HG02763 (cell line): Measurements from ENCODE around the gene LRRC59.

Source experiments
- ATAC-seq: cut with Tn5 transposase; IDR thresholded peaks from one replicate; pipeline ENCODE4 v1.9.1; 2021; ENCODE audit warnings: mild to moderate bottlenecking, moderate library complexity; ENCODE audit not compliant: unreplicated experiment

The LRRC59 gene

GRCh38 chr17:50363217-50364060, 33.9 kb downstream of the LRRC59 start:
- no peak for ATAC-seq

GRCh38 chr17:50362661-50363060, 34.7 kb downstream of the LRRC59 start:
- no peak for ATAC-seq

GRCh38 chr17:50361561-50362480, 35.5 kb downstream of the LRRC59 start:
- no peak for ATAC-seq

DNA sequence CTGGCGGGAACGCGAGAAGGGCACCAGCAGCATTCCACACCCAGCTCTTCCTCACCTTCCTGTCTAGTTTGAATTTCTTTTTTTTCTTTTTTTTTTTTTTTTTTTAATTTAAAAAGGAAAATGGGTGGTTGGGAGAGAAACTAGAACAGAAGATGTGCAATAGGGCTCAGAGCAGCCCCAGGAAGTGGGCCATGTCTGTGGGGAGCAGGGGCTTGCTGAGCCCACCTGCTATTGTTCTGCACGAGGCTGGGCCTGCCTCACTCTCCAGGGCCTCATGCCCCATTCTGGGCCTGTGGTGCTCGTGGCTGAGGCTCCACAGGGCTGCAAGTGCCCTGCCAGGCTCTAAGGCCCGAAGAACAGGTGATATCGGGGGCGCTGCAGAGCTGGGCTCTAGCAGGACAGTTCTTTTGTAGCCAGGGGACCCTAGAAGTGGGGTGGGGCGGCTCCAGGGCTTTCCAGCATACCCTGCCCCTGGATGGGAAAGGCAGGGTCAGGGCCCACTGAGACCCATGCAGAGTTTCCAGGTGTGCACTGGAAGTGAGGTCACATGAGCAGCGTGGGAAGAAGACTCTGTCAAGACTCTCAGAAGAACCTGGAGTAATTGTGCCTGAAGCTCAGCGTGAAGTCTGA, 36.7 kb downstream of the LRRC59 start:
- ATAC-seq, result no peak

- no peak for ATAC-seq
Measured at GRCh38 chr17:50359998-50360461, 37.3 kb downstream of the LRRC59 start.

GRCh38 chr17:50359005-50359699, 38.2 kb downstream of the LRRC59 start:
- no peak for ATAC-seq

- no peak for ATAC-seq
Measured at GRCh38 chr17:50358177-50358576, 39.1 kb downstream of the LRRC59 start.

DNA sequence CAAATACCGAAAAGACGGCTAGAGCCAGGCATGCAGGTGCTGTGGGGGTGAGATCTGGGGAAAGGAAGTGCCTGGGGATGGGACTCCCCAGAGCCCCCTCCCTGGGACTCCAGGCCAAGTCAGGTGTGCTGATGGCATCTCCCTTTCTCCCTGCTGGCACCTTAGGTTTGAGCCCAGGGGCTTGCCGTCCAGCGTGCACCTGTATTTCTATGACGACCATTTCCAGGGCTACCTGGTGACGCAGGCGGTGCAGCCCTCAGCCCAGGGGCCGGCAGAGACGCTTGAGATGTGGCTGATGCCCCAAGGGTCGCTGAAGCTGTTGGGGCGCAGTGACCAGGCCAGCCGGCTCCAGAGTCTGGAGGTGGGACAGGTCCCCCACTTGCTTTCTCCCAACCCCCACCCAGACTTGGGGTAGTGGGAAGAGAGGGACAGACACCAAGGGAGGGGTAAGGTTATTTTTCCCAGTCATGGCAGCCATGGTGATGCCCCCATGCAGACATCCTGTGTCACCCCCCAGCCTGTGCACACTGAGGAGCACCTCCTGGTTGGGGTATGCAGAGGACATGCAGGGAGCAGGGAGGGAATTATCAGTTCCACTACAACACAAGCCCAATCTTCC, 40.3 kb downstream of the LRRC59 start:
- ATAC-seq, result no peak

DNA sequence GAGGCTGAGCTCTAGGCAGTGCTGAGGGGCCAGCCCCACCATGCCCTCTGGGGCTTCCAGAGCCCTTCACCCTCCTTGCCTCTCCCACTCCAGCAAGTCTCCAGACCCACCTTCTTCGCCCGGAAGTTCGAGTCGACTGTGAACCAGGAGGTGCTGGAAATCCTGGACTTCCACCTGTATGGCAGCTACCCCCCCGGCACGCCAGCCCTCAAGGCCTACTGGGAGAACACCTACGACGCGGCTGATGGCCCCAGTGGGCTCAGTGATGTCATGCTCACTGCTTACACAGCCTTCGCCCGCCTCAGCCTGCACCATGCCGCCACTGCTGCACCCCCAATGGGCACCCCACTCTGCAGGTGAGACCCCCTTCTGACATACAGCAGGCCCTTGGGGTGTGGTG, 40.9 kb downstream of the LRRC59 start:
- ATAC-seq, result no peak

DNA sequence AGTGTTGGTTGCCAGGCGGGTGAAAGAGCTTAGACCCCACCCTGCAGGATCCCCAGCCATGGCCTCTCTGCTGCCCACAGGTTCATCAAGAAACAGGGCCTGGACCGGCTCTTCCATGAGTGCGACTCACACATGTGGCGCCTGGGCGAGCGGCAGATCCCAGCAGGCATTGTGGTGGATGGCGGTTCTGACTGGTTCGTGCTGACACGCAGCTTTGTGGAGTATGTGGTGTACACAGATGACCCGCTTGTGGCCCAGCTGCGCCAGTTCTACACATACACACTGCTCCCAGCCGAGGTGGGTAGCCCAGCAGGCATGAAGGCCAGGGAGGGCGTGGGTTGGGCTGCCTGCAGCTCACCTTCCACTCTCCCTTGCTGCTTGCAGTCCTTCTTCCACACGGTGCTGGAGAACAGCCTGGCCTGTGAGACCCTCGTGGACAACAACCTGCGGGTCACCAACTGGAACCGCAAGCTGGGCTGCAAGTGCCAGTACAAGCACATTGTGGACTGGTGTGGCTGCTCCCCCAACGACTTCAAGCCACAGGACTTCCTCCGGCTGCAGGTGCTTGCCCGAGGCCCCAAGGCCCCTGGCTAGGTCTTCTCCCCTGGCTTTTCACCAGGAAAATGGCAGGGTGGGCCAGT, 41.5 kb downstream of the LRRC59 start:
- ATAC-seq, result no peak

- no peak for ATAC-seq
Measured at GRCh38 chr17:50355336-50355700, 42.0 kb downstream of the LRRC59 start.

DNA sequence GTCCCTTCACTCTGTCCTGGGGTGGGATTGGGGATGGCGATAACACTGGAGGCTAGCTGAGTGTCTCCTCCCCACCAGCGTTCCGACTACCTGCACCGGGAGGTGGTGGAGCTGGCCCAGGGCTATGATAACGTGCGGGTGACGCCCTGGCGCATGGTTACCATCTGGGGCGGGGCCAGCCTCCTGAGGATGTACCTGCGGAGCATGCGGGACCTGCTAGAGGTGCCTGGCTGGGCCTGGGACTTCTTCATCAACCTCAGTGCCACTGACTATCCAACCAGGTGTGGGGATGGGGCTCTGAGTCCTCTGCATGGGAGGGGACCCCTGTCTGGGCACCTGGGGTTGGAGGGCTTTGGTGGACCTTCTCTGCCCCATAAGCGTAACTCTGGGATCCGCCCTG, 42.5 kb downstream of the LRRC59 start:
- ATAC-seq, result no peak

DNA sequence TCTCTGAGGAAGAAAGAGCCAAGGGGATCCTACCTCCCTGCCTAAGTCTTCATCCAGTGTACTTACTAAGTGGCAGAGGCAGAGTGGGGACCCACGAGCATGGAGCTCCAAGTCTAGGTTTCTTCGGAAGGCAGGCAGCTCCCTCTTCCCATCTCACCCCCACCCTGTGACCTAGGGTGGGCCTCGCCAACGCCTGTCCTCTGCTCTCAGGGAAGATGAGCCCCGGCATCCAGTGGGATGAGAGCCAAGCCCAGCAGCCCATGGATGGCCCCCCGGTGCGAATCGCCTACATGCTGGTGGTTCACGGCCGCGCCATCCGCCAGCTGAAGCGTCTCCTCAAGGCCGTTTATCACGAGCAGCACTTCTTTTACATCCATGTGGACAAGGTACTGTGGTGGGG, 43.1 kb downstream of the LRRC59 start:
- no peak for ATAC-seq

GRCh38 chr17:50353600-50354195, 43.6 kb downstream of the LRRC59 start:
- ATAC-seq, result no peak

GRCh38 chr17:50352693-50353599, 44.4 kb downstream of the LRRC59 start:
- no peak for ATAC-seq

- no peak for ATAC-seq
Measured at GRCh38 chr17:50352072-50352692, 45.1 kb downstream of the LRRC59 start.

- no peak for ATAC-seq
Measured at GRCh38 chr17:50350733-50351132, 46.6 kb downstream of the LRRC59 start.

- ATAC-seq, result no peak
Measured at GRCh38 chr17:50349243-50349600, 48.1 kb downstream of the LRRC59 start.
